ENCODE results near the gene TSHZ1. TPM values are rescaled to one million over a fixed set of nuclear protein-coding genes. Genes with fewer than 3 reads are reported as not detected.

The TSHZ1 gene
- polyA plus RNA-seq, 2 of the 4 experiments (the other 2 are of a cell fraction), result 2.2 to 3.0 TPM

DNA sequence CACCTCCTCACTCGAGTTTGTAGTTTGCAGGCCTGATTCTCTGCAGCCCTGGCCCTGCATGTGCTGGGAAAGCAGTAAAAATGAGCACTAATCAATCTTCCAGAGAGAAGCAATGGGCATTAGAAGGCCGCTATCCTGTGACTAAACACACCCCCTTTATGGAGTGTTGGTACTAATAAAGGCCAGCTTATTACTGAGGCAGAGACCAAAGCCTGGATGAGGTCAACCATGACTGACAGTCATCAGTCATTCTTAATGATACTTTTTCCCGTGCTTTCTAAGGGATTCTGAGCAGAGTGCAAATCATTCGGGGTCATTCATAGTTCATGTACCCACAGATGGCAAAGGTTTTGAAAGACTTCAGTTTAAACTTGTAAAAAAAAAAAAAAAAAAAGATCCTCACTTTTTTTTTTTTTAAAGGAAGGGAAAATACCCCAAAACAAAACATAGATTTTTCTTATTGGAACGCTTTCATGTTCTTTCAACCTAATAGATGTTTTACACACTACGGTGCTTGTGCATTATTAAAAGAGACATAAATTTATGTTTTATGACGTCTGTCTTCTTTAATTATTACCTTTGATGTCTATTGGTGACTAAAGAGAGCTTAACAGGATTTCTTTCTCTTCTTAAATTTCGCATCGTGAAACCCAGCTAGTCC lies 13.2 kb downstream of the TSHZ1 start (continued):
- TF ChIP-seq, protein P1, sequence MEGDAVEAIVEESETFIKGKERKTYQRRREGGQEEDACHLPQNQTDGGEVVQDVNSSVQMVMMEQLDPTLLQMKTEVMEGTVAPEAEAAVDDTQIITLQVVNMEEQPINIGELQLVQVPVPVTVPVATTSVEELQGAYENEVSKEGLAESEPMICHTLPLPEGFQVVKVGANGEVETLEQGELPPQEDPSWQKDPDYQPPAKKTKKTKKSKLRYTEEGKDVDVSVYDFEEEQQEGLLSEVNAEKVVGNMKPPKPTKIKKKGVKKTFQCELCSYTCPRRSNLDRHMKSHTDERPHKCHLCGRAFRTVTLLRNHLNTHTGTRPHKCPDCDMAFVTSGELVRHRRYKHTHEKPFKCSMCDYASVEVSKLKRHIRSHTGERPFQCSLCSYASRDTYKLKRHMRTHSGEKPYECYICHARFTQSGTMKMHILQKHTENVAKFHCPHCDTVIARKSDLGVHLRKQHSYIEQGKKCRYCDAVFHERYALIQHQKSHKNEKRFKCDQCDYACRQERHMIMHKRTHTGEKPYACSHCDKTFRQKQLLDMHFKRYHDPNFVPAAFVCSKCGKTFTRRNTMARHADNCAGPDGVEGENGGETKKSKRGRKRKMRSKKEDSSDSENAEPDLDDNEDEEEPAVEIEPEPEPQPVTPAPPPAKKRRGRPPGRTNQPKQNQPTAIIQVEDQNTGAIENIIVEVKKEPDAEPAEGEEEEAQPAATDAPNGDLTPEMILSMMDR (IDR thresholded peaks at IDR 0.05), result no peak

DNA sequence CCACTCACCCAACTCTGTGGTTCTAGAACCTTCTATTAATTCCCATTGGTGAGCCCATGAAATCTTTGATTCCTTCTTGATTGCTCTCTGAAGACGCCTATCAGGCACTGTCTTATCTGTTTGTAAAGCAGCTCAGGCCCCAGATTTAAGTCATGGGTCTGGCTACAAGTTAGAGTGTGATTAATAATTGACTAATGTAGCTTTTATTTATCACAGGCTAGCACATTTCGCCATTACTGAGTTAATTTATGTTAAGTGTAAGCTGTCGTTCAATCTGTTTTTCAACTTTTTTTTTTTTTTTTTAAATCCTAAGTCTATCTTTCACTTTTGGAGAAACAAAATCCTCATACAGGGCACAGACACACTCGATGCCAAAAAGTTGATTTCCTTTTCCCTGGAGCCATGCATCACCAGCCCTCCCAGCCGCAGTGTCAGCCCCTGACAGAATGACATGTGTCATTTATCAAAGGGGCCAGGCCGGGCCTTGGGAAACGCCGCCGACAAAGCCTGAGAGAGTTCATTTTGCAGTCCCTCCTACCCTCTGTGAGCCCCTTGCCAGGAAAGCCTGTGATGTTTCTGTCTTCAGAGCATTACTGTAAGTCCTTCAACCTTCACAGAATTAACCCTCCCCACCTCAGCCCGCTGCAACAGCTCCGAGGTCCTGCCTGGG lies 15.8 kb downstream of the TSHZ1 start:
- POLR2A ChIA-PET, result no interaction called here
- 65% methylated on average over 10 of the region's 11 CpGs for WGBS (ENCODE audit: missing lambda C conversion rate)
- H3K4me1 ChIP-seq, result peaks cover 5% of the 10 kb centered on the region; the same call in 2 of the 3 replicates
- H3K27ac ChIP-seq, result no peak overlapping the region
- ATAC-seq, result no peak
- no peaks in the 10 kb centered on the region for H3K9me3 ChIP-seq
- H3K4me3 ChIP-seq, result no peak overlapping the region
- FAIRE-seq, result no peak
- DNase-seq (ENCODE audit: low read depth in 1 of 2, low spot score in 1 of 2), result no peak
- TF ChIP-seq MAFK (IDR thresholded peaks at IDR 0.05; ENCODE audit: partially characterized antibody), result no peak
- TF ChIP-seq ZC3H11A (IDR thresholded peaks at IDR 0.05), result no peak
- TF ChIP-seq RNF2 (IDR thresholded peaks at IDR 0.05; ENCODE audit: borderline replicate concordance, low read depth), result no peak
- TF ChIP-seq, protein P2, sequence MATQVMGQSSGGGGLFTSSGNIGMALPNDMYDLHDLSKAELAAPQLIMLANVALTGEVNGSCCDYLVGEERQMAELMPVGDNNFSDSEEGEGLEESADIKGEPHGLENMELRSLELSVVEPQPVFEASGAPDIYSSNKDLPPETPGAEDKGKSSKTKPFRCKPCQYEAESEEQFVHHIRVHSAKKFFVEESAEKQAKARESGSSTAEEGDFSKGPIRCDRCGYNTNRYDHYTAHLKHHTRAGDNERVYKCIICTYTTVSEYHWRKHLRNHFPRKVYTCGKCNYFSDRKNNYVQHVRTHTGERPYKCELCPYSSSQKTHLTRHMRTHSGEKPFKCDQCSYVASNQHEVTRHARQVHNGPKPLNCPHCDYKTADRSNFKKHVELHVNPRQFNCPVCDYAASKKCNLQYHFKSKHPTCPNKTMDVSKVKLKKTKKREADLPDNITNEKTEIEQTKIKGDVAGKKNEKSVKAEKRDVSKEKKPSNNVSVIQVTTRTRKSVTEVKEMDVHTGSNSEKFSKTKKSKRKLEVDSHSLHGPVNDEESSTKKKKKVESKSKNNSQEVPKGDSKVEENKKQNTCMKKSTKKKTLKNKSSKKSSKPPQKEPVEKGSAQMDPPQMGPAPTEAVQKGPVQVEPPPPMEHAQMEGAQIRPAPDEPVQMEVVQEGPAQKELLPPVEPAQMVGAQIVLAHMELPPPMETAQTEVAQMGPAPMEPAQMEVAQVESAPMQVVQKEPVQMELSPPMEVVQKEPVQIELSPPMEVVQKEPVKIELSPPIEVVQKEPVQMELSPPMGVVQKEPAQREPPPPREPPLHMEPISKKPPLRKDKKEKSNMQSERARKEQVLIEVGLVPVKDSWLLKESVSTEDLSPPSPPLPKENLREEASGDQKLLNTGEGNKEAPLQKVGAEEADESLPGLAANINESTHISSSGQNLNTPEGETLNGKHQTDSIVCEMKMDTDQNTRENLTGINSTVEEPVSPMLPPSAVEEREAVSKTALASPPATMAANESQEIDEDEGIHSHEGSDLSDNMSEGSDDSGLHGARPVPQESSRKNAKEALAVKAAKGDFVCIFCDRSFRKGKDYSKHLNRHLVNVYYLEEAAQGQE (IDR thresholded peaks at IDR 0.05), result no peak
- TF ChIP-seq, protein P3, sequence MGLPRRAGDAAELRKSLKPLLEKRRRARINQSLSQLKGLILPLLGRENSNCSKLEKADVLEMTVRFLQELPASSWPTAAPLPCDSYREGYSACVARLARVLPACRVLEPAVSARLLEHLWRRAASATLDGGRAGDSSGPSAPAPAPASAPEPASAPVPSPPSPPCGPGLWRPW (IDR thresholded peaks at IDR 0.05), result no peak
- TF ChIP-seq CHD4 (IDR thresholded peaks at IDR 0.05; ENCODE audit: borderline replicate concordance), result no peak
- TF ChIP-seq CBX8 (IDR thresholded peaks at IDR 0.05), result no peak
- no peak for TF ChIP-seq MYC (IDR thresholded peaks at IDR 0.05; ENCODE audit: borderline replicate concordance, low read length)
- no peak for TF ChIP-seq PHF8 (IDR thresholded peaks at IDR 0.05; ENCODE audit: borderline replicate concordance, low read depth)
- TF ChIP-seq, protein P4, sequence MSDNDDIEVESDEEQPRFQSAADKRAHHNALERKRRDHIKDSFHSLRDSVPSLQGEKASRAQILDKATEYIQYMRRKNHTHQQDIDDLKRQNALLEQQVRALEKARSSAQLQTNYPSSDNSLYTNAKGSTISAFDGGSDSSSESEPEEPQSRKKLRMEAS (IDR thresholded peaks at IDR 0.05), result no peak
- TF ChIP-seq BHLHE40 (IDR thresholded peaks at IDR 0.05; ENCODE audit: low read depth, low read length), result no peak
- TF ChIP-seq, protein P1 (IDR thresholded peaks at IDR 0.05), result no peak
- no peak for TF ChIP-seq CEBPB (IDR thresholded peaks at IDR 0.05)
- TF ChIP-seq TFCP2L1 (CRISPR knock-in tag; IDR thresholded peaks at IDR 0.05), result no peak
- no peak for TF ChIP-seq FOSB (CRISPR knock-in tag; IDR thresholded peaks at IDR 0.05)
- H3K4me2 ChIP-seq, result 0 out of 3 replicates have a peak overlapping the region, but pooled peaks have one; percentile 4
- CTCF ChIA-PET, result no interaction called here
